Fibroblast of villous mesenchyme (primary cell): ENCODE results near the gene TULP4. TPM values are rescaled to one million over a fixed set of nuclear protein-coding genes. Genes with fewer than 3 reads are reported as not detected.
"Not testable (repeated sequence)": the region's sequence is repeated elsewhere in the genome, so short reads cannot be mapped to it uniquely, and the experiment has no call there.

Experiments used
- DNase-seq: peaks from one replicate; pipeline ENCODE4 v3.0.0-alpha.2; 2010; ENCODE audit warnings: low read depth
- H3K4me3 ChIP-seq: 2 replicates; pipeline ENCODE4 v1.5.1; 2011; ENCODE audit warnings: low read depth, mild to moderate bottlenecking, low read length
- CTCF ChIP-seq: IDR thresholded peaks from 2 replicates; pipeline ENCODE4 v1.5.1; 2012; ENCODE audit warnings: low read depth, mild to moderate bottlenecking, low read length; ENCODE audit not compliant: insufficient read depth
- total RNA-seq: library from RNA; depleted of rRNA; stranded (reverse); fragments of >200 nt; gene quantifications from 2 replicates; pipeline ENCODE4 v1.2.3, GENCODE V29; 2012

TULP4 gene
- total RNA-seq, 1 donor = 120 TPM

GRCh38 chr6:158396136-158396535 lies 83.9 kb downstream of the TULP4 start:
- H3K4me3 ChIP-seq = no peak overlapping the region
- no peak for TF ChIP-seq CTCF
- no peak for DNase-seq

GRCh38 chr6:158397578-158397977 lies 85.3 kb downstream of the TULP4 start:
- TF ChIP-seq CTCF = no peak
- H3K4me3 ChIP-seq = no peak overlapping the region
- DNase-seq = no peak

GRCh38 chr6:158398252-158399024 lies 86.2 kb downstream of the TULP4 start:
- DNase-seq = no peak
- no peak overlapping the region for H3K4me3 ChIP-seq
- no peak for TF ChIP-seq CTCF

- no peak for DNase-seq
- TF ChIP-seq CTCF = no peak
- no peak overlapping the region for H3K4me3 ChIP-seq
Observed at GRCh38 chr6:158399040-158399700, 86.9 kb downstream of the TULP4 start.

- no peak for DNase-seq
- H3K4me3 ChIP-seq = no peak overlapping the region
- no peak for TF ChIP-seq CTCF
Observed at GRCh38 chr6:158402184-158402583, 89.9 kb downstream of the TULP4 start.

GRCh38 chr6:158405321-158405831 lies 93.1 kb downstream of the TULP4 start:
- not testable (repeated sequence) for H3K4me3 ChIP-seq
- peak; percentile 68 for DNase-seq

GRCh38 chr6:158405933-158406332 lies 93.7 kb downstream of the TULP4 start:
- H3K4me3 ChIP-seq = no peak overlapping the region
- no peak for DNase-seq
- no peak for TF ChIP-seq CTCF
